Spleen (tissue), 7 donors: ENCODE measurements around the gene NIPAL3.

Source experiments
- POLR2A ChIP-seq, 3 donors: fragments of 450-650 bp; IDR thresholded peaks; one replicate each; pipeline ENCODE4 v1.5.1; 2017; ENCODE audit warnings: antibody characterized with exemption in 3 of 3, mild to moderate bottlenecking in 1 of 3
- POLR2AphosphoS5 ChIP-seq, 3 donors: sonication (generic); formaldehyde crosslinking; IDR thresholded peaks; one replicate each; pipeline ENCODE4 v1.5.1; 2017; ENCODE audit warnings: antibody characterized with exemption in 3 of 3
- TF ChIP-seq, protein P1 (sequence below), 11 experiments: fragments of 200-600 bp in 7 of 11; fragments of 450-650 bp in 4 of 11; sonication (generic) in 4 of 11; IDR thresholded peaks in 8 of 11; conservative IDR thresholded peaks in 3 of 11; 1 replicate in 7 of 11; 2 replicates in 4 of 11; pipeline versions ENCODE4 v1.4.0 to v1.8.0; 2016 to 2021; ENCODE audit warnings: antibody characterized with exemption in 11 of 11, inconsistent platforms in 4 of 11, mild to moderate bottlenecking in 1 of 11
- donor health status: DM: no; HTN: no; CAD: no; lungs with moderate emphysema.
- donor health status: DM: no; HTN: no; CAD: no.
- donor health status: DM: no; HTN: no; CAD: no.

DNA sequence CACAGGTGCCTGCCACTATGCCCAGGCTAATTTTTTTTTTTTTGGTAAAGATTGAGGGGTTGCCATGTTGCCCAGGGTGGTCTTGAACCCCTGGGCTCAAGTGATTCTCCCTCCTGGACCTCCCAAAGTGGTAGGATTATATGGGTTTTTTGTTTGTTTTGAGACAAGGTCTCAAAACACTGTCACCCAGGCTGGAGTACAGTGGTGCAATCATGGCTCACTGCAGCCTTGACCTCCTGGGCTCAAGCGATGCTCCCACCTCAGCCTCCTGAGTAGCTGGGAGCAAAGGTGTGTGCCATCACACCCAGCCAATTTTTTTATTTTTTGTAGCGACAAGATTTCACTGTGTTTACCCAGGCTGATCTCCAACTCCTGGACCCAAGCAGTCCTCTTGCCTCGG, 78.2 kb downstream of the NIPAL3 start:
- TF ChIP-seq, protein P1, sequence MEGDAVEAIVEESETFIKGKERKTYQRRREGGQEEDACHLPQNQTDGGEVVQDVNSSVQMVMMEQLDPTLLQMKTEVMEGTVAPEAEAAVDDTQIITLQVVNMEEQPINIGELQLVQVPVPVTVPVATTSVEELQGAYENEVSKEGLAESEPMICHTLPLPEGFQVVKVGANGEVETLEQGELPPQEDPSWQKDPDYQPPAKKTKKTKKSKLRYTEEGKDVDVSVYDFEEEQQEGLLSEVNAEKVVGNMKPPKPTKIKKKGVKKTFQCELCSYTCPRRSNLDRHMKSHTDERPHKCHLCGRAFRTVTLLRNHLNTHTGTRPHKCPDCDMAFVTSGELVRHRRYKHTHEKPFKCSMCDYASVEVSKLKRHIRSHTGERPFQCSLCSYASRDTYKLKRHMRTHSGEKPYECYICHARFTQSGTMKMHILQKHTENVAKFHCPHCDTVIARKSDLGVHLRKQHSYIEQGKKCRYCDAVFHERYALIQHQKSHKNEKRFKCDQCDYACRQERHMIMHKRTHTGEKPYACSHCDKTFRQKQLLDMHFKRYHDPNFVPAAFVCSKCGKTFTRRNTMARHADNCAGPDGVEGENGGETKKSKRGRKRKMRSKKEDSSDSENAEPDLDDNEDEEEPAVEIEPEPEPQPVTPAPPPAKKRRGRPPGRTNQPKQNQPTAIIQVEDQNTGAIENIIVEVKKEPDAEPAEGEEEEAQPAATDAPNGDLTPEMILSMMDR (IDR thresholded peaks at IDR 0.05 in 8 of 11, conservative IDR thresholded peaks at IDR 0.05 in 3 of 11): no peak
- TF ChIP-seq POLR2A (IDR thresholded peaks at IDR 0.05) (no peak), POLR2AphosphoS5 (IDR thresholded peaks at IDR 0.05) (no peak)
